Stimulated activated CD8-positive, alpha-beta memory T cell treated with anti-CD3 and anti-CD28 coated beads, Interleukin-2, amount 100 ng/mL, for 48 hours (primary cell): ENCODE measurements around the gene KRTAP12-4.
"Not testable (repeated sequence)": the region's sequence is repeated elsewhere in the genome, so short reads cannot be mapped to it uniquely, and the experiment has no call there.

Experiments
- DNase-seq, 2 donors: peaks; one replicate each; pipeline ENCODE4 v3.0.0-alpha.2; 2020; ENCODE audit warnings: low read depth in 2 of 2

KRTAP12-4 gene

DNA sequence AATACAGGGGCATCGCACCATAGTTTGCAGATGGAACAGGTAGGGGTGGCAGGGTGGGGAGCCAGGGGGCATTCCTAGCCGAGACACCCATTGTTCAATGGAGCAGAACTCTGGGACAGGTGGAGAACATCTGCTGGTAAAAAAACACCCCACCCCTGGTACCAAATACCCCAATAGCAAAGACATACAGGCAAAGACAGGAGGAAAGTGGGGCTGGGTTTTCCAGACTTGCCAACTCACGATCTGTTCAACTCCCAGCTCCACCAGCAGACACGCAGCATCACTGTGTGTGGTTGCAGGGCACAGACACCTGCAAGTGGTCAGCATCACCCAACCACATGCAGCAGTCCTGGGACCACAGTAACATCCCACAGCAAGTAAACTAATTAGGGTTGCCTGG, 42.9 kb downstream of the KRTAP12-4 start:
- no peak for DNase-seq

GRCh38 chr21:44610157-44610843, 44.2 kb downstream of the KRTAP12-4 start:
- DNase-seq, result not testable (repeated sequence)

- no peak for DNase-seq
Measured at GRCh38 chr21:44609193-44609592, 45.3 kb downstream of the KRTAP12-4 start.

GRCh38 chr21:44606495-44606894, 48.0 kb downstream of the KRTAP12-4 start:
- no peak for DNase-seq
